HG03565 (cell line): ENCODE results near the gene IZUMO2.
"Not testable (repeated sequence)": the region's sequence is repeated elsewhere in the genome, so short reads cannot be mapped to it uniquely, and the experiment has no call there.

ENCODE experiments used
- ATAC-seq: cut with Tn5 transposase; IDR thresholded peaks from one replicate; pipeline ENCODE4 v1.9.1; 2021; ENCODE audit warnings: mild to moderate bottlenecking, moderate library complexity; ENCODE audit not compliant: unreplicated experiment

The IZUMO2 gene

GRCh38 chr19:50187937-50188336, 24.9 kb upstream of the IZUMO2 start:
- no peak for ATAC-seq

- no peak for ATAC-seq
Observed at GRCh38 chr19:50184196-50184595, 21.1 kb upstream of the IZUMO2 start.

GRCh38 chr19:50181121-50181520, 18.0 kb upstream of the IZUMO2 start:
- no peak for ATAC-seq

GRCh38 chr19:50178859-50179537, 15.9 kb upstream of the IZUMO2 start:
- ATAC-seq: no peak

GRCh38 chr19:50178320-50178719, 15.2 kb upstream of the IZUMO2 start:
- ATAC-seq: no peak

GRCh38 chr19:50176775-50177174, 13.7 kb upstream of the IZUMO2 start:
- ATAC-seq: no peak

- ATAC-seq: no peak
Observed at GRCh38 chr19:50175924-50176323, 12.8 kb upstream of the IZUMO2 start.

- ATAC-seq: no peak
Observed at GRCh38 chr19:50174100-50174793, 11.2 kb upstream of the IZUMO2 start.

GRCh38 chr19:50173127-50173526, 10.0 kb upstream of the IZUMO2 start:
- ATAC-seq: no peak

GRCh38 chr19:50172726-50173125, 9.6 kb upstream of the IZUMO2 start:
- ATAC-seq: no peak

- ATAC-seq: no peak
Observed at GRCh38 chr19:50171752-50172151, 8.7 kb upstream of the IZUMO2 start.

GRCh38 chr19:50167314-50167721, 4.2 kb upstream of the IZUMO2 start:
- ATAC-seq: no peak

GRCh38 chr19:50159078-50159477, 4.0 kb downstream of the IZUMO2 start:
- ATAC-seq: no peak

GRCh38 chr19:50158577-50158976, 4.5 kb downstream of the IZUMO2 start:
- ATAC-seq: no peak

GRCh38 chr19:50155520-50156109, 7.5 kb downstream of the IZUMO2 start:
- no peak for ATAC-seq

- no peak for ATAC-seq
Observed at GRCh38 chr19:50154529-50154928, 8.6 kb downstream of the IZUMO2 start.

GRCh38 chr19:50152578-50152977, 10.5 kb downstream of the IZUMO2 start:
- ATAC-seq: no peak

- no peak for ATAC-seq
Observed at GRCh38 chr19:50148528-50148927, 14.6 kb downstream of the IZUMO2 start.

GRCh38 chr19:50147462-50148423, 15.3 kb downstream of the IZUMO2 start:
- ATAC-seq: no peak

- not testable (repeated sequence) for ATAC-seq
Observed at GRCh38 chr19:50141921-50142320, 21.2 kb downstream of the IZUMO2 start.
